Mesenchymal stem cell (in vitro differentiated cells and primary cell): ENCODE measurements around the gene AHCYL2. TPM values are rescaled to one million over a fixed set of nuclear protein-coding genes. Genes with fewer than 3 reads are reported as not detected.
"Not testable (repeated sequence)": the region's sequence is repeated elsewhere in the genome, so short reads cannot be mapped to it uniquely, and the experiment has no call there.

Experiments
- DNase-seq: peaks from one replicate; pipeline ENCODE4 v3.0.0-alpha.2; 2013
- H2AFZ ChIP-seq: one replicate; pipeline ENCODE4 v1.6.1; 2013; ENCODE audit warnings: low read depth, mild to moderate bottlenecking, control low read depth, inconsistent platforms, low read length, moderate library complexity
- H2AK5ac ChIP-seq: 2 replicates; pipeline ENCODE4 v1.6.1; 2013; ENCODE audit warnings: low read length, moderate library complexity, mild to moderate bottlenecking, inconsistent platforms; ENCODE audit not compliant: severe bottlenecking
- H2BK120ac ChIP-seq: one replicate; pipeline ENCODE4 v1.6.1; 2013; ENCODE audit warnings: low read depth, mild to moderate bottlenecking, inconsistent platforms, low read length, moderate library complexity
- H2BK12ac ChIP-seq, 2 experiments: one replicate each; pipeline ENCODE4 v1.6.1; 2013; ENCODE audit warnings: inconsistent platforms in 2 of 2, low read length in 2 of 2, mild to moderate bottlenecking in 2 of 2, moderate library complexity in 2 of 2, control low read depth in 1 of 2
- H2BK15ac ChIP-seq: one replicate; pipeline ENCODE4 v1.6.1; 2013; ENCODE audit warnings: mild to moderate bottlenecking, low read depth, inconsistent platforms; ENCODE audit not compliant: poor library complexity, severe bottlenecking
- H2BK5ac ChIP-seq: 2 replicates; pipeline ENCODE4 v1.6.1; 2013; ENCODE audit warnings: low read depth, mild to moderate bottlenecking, low read length, control low read depth, inconsistent platforms; ENCODE audit not compliant: poor library complexity, severe bottlenecking
- H3K14ac ChIP-seq, 2 experiments: one replicate each; pipeline ENCODE4 v1.6.1; 2013; ENCODE audit warnings: inconsistent platforms in 2 of 2, low read length in 2 of 2, control low read depth in 1 of 2, mild to moderate bottlenecking in 1 of 2, moderate library complexity in 1 of 2
- H3K18ac ChIP-seq, 2 experiments: one replicate each; pipeline ENCODE4 v1.6.1; 2013; ENCODE audit warnings: inconsistent platforms in 2 of 2, low read length in 2 of 2, control low read depth in 1 of 2, low read depth in 1 of 2, mild to moderate bottlenecking in 1 of 2
- H3K23ac ChIP-seq, 2 experiments: one replicate each; pipeline ENCODE4 v1.6.1; 2013; ENCODE audit warnings: inconsistent platforms in 2 of 2, low read length in 2 of 2, mild to moderate bottlenecking in 2 of 2, moderate library complexity in 2 of 2, control low read depth in 1 of 2
- H3K27ac ChIP-seq: 2 replicates; pipeline ENCODE4 v1.5.1; 2013; ENCODE audit warnings: mild to moderate bottlenecking, moderate library complexity, low read length, control low read depth, inconsistent platforms; ENCODE audit not compliant: poor library complexity, severe bottlenecking
- H3K27me3 ChIP-seq, 2 experiments: 2 replicates each; pipeline versions ENCODE4 v1.6.1 to v1.7.0; 2013; ENCODE audit warnings: low read length in 2 of 2, mild to moderate bottlenecking in 2 of 2, moderate library complexity in 2 of 2, control low read depth in 1 of 2, inconsistent platforms in 1 of 2; ENCODE audit not compliant: control insufficient read depth in 1 of 2, insufficient read depth in 1 of 2
- H3K36me3 ChIP-seq, 2 experiments: 2 replicates each; pipeline versions ENCODE4 v1.6.1 to v1.7.0; 2013; ENCODE audit warnings: low read length in 2 of 2, control low read depth in 1 of 2, inconsistent platforms in 1 of 2, low read depth in 1 of 2, mild to moderate bottlenecking in 1 of 2; ENCODE audit not compliant: insufficient read depth in 2 of 2, control insufficient read depth in 1 of 2
- H3K4ac ChIP-seq, 2 experiments: one replicate each; pipeline ENCODE4 v1.6.1; 2013; ENCODE audit warnings: inconsistent platforms in 2 of 2, low read length in 2 of 2, mild to moderate bottlenecking in 2 of 2, moderate library complexity in 2 of 2, control low read depth in 1 of 2, low read depth in 1 of 2
- H3K4me1 ChIP-seq: 2 replicates; pipeline ENCODE4 v1.6.1; 2013; ENCODE audit warnings: low read depth, low read length, control low read depth; ENCODE audit not compliant: control insufficient read depth, insufficient read depth
- H3K4me2 ChIP-seq: 2 replicates; pipeline ENCODE4 v1.6.1; 2013; ENCODE audit warnings: low read length, mild to moderate bottlenecking, inconsistent platforms; ENCODE audit not compliant: poor library complexity, severe bottlenecking
- H3K4me3 ChIP-seq, 2 experiments: 2 replicates each; pipeline versions ENCODE4 v1.5.1 to v1.7.0; 2013; ENCODE audit warnings: low read length in 2 of 2, mild to moderate bottlenecking in 2 of 2, control low read depth in 1 of 2, low read depth in 1 of 2; ENCODE audit not compliant: insufficient read depth in 1 of 2
- H3K79me1 ChIP-seq: replicated peaks from 2 replicates; pipeline ENCODE4 v1.6.1; 2013; ENCODE audit warnings: mild to moderate bottlenecking, control low read depth, low read length, inconsistent platforms; ENCODE audit not compliant: poor library complexity, severe bottlenecking
- H3K9ac ChIP-seq: 2 replicates; pipeline ENCODE4 v1.7.0; 2013; ENCODE audit warnings: mild to moderate bottlenecking, low read length, moderate library complexity
- H3K9me3 ChIP-seq: 2 replicates; pipeline ENCODE4 v1.7.0; 2013; ENCODE audit warnings: mild to moderate bottlenecking, low read length; ENCODE audit not compliant: control insufficient read depth
- H4K8ac ChIP-seq: one replicate; pipeline ENCODE4 v1.6.1; 2013; ENCODE audit warnings: inconsistent platforms, mild to moderate bottlenecking, low read length, moderate library complexity
- H4K91ac ChIP-seq: one replicate; pipeline ENCODE4 v1.6.1; 2013; ENCODE audit warnings: mild to moderate bottlenecking, low read length, inconsistent platforms
- WGBS: methylation state at CpG from one replicate; pipeline ENCODE4 v1.1.7; 2013; ENCODE audit warnings: mixed read lengths; 5-methylcytosine and 5-hydroxymethylcytosine counted together
- small RNA-seq: library from polyadenylated mRNA; stranded (forward); fragments of <200 nt; extraction: miRNeasy Mini kit (QIAGEN cat#:217004); gene quantifications from one replicate; pipeline ENCODE3, GENCODE V24; 2013; ENCODE audit warnings: low read depth

The AHCYL2 gene

DNA sequence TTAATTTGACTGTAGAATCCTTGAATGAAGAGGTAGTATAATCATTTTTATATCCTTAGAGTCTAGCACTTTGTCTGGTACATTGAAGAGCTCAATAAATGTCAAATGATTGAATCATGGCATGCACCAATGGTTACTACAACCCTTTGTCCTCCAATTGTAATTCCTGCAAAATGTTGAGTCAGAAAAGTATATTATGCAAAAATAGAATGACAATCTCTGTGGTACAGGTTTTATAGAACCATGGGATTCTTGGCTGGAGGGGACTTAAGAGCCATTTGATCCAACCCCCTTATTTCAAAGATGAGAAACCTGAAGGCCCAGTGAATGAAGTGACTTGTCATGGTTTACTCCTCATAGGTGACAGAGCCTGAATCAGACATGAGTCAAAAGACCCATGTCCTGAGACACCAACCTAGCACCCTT is 246.6 kb downstream of the AHCYL2 start:
- Histone ChIP-seq H3K4me3 (no peak overlapping the region), H2BK12ac (no peak overlapping the region), H3K4me2 (no peak overlapping the region), H4K8ac (no peak overlapping the region), H3K79me1 (no peaks in the 10 kb centered on the region), H2BK5ac (no peak overlapping the region), H3K36me3 (no peaks in the 10 kb centered on the region), H2BK120ac (no peak overlapping the region), H3K9ac (peak overlapping the region; percentile 54), H3K4ac (no peak overlapping the region), H3K27me3 (no peaks in the 10 kb centered on the region), H3K14ac (no peak overlapping the region), H3K4me1 (no peaks in the 10 kb centered on the region), H2AK5ac (no peak overlapping the region), H3K23ac (no peak overlapping the region), H3K27ac (no peak overlapping the region), H4K91ac (no peak overlapping the region), H3K18ac (no peak overlapping the region), H2AFZ (no peak overlapping the region), H2BK15ac (no peak overlapping the region), H3K9me3 (no peaks in the 10 kb centered on the region)
- no peak for DNase-seq

DNA sequence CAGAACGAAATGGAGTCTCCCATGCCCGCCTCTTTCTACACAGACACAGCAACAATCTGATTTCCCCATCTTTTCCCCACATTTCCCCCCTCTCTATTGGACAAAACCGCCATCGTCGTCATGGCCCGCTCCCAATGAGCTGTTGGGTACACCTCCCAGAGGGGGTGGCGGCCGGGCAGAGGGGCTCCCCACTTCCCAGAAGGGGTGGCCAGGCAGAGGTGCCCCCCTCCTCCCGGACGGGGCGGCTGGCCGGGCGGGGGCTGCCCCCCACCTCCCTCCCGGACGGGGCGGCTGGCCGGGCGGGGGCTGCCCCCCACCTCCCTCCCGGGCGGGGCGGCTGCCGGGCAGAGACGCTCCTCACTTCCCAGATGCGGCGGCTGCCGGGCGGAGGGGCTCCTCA is 251.1 kb downstream of the AHCYL2 start:
- 97% methylated on average over 10 of the region's 27 CpGs for WGBS
- H3K14ac ChIP-seq, H2AK5ac ChIP-seq, H3K36me3 ChIP-seq, DNase-seq, H2BK12ac ChIP-seq, H2BK15ac ChIP-seq, H3K79me1 ChIP-seq, H3K4me1 ChIP-seq, H3K4ac ChIP-seq, H3K23ac ChIP-seq, H3K27me3 ChIP-seq, H4K8ac ChIP-seq, H3K4me2 ChIP-seq, H3K4me3 ChIP-seq, H3K27ac ChIP-seq, H3K9ac ChIP-seq, H2BK120ac ChIP-seq, H2AFZ ChIP-seq, H3K9me3 ChIP-seq, H2BK5ac ChIP-seq, H3K18ac ChIP-seq: not testable (repeated sequence)
- peak overlapping the region; percentile 39 for H4K91ac ChIP-seq

GRCh38 chr7:129476398-129476797 is 251.6 kb downstream of the AHCYL2 start:
- DNase-seq, H3K14ac ChIP-seq, H4K8ac ChIP-seq, H2AFZ ChIP-seq, H3K9ac ChIP-seq, H2BK5ac ChIP-seq, H3K23ac ChIP-seq, H3K79me1 ChIP-seq, H2BK15ac ChIP-seq, H3K36me3 ChIP-seq, H3K27me3 ChIP-seq, H3K4me3 ChIP-seq, H3K4ac ChIP-seq, H2BK120ac ChIP-seq, H2BK12ac ChIP-seq, H4K91ac ChIP-seq, H3K9me3 ChIP-seq, H3K18ac ChIP-seq, H3K27ac ChIP-seq, H3K4me1 ChIP-seq, H3K4me2 ChIP-seq, H2AK5ac ChIP-seq: not testable (repeated sequence)
- 97% methylated on average over 20 of the region's 27 CpGs for WGBS

Small RNA genes within 50 kb of the gene (small RNA-seq; reads per million reads assigned to genes)
- gene AC009244.1 (not detected), gene SNRPGP3 (not detected)
